GM23338 (cell line): ENCODE results near the gene BACE2. TPM values are rescaled to one million over a fixed set of nuclear protein-coding genes. Genes with fewer than 3 reads are reported as not detected.

Experiments
- ATAC-seq: fragments of 200-7000 bp; cut with Tn5 transposase; 3 replicates; pipeline ENCODE4 v1.9.1; 2020
- DNase-seq: peaks from one replicate; pipeline ENCODE4 v3.0.0-alpha.2; 2015; ENCODE audit warnings: low spot score
- H2AFZ ChIP-seq: fragments of 200-600 bp; sonication (generic); 2 replicates; pipeline ENCODE4 v1.8.0; 2016; ENCODE audit warnings: antibody characterized with exemption, mild to moderate bottlenecking, moderate library complexity
- H3F3A ChIP-seq: fragments of 200-600 bp; sonication (generic); replicated peaks from 2 replicates; pipeline ENCODE4 v1.8.0; 2017; ENCODE audit warnings: antibody characterized with exemption, mixed run types, low read depth
- H3K27ac ChIP-seq: fragments of 200-600 bp; sonication (generic); 2 replicates; pipeline ENCODE4 v1.6.1; 2016; ENCODE audit warnings: low read depth
- H3K27me3 ChIP-seq: fragments of 200-600 bp; sonication (generic); 2 replicates; pipeline ENCODE4 v1.8.0; 2016; ENCODE audit warnings: mild to moderate bottlenecking, mixed run types, moderate library complexity; ENCODE audit not compliant: insufficient read depth
- H3K36me3 ChIP-seq: fragments of 200-600 bp; sonication (generic); 2 replicates; pipeline ENCODE4 v1.8.0; 2016; ENCODE audit warnings: mild to moderate bottlenecking; ENCODE audit not compliant: insufficient read depth
- H3K4me1 ChIP-seq: fragments of 200-600 bp; sonication (generic); 2 replicates; pipeline ENCODE4 v1.8.0; 2016; ENCODE audit warnings: mild to moderate bottlenecking, moderate library complexity; ENCODE audit not compliant: insufficient read depth
- H3K4me2 ChIP-seq: fragments of 200-600 bp; sonication (generic); 2 replicates; pipeline ENCODE4 v1.7.1; 2017; ENCODE audit warnings: mixed run types
- H3K4me3 ChIP-seq: fragments of 200-600 bp; sonication (generic); 2 replicates; pipeline ENCODE4 v1.6.1; 2016; ENCODE audit warnings: mixed run types
- H3K79me2 ChIP-seq: fragments of 200-600 bp; sonication (generic); replicated peaks from 2 replicates; pipeline ENCODE4 v1.8.0; 2017; ENCODE audit warnings: mild to moderate bottlenecking; ENCODE audit not compliant: insufficient read depth
- H3K9me2 ChIP-seq: fragments of 200-600 bp; sonication (generic); 2 replicates; pipeline ENCODE4 v1.8.0; 2017; ENCODE audit not compliant: insufficient read depth
- H4K20me1 ChIP-seq: fragments of 200-600 bp; sonication (generic); replicated peaks from 2 replicates; pipeline ENCODE4 v1.8.0; 2017; ENCODE audit warnings: mild to moderate bottlenecking; ENCODE audit not compliant: insufficient read depth
- H3K27ac Mint-ChIP-seq: 2 replicates; pipeline ENCODE4 v1.8.0; 2020; ENCODE audit warnings: inconsistent platforms, mild to moderate bottlenecking, moderate library complexity, mixed read lengths
- H3K27me3 Mint-ChIP-seq: 3 replicates; pipeline ENCODE4 v1.8.0; 2022; ENCODE audit warnings: low read depth, mild to moderate bottlenecking, moderate library complexity, mixed read lengths, inconsistent platforms; ENCODE audit not compliant: insufficient read depth, poor library complexity
- H3K36me3 Mint-ChIP-seq: 3 replicates; pipeline ENCODE4 v1.8.0; 2021; ENCODE audit warnings: low read depth, mild to moderate bottlenecking, inconsistent platforms, moderate library complexity, mixed read lengths
- H3K4me1 Mint-ChIP-seq: 3 replicates; pipeline ENCODE4 v1.8.0; 2020; ENCODE audit warnings: mild to moderate bottlenecking, inconsistent platforms, mixed read lengths
- H3K4me3 Mint-ChIP-seq: 3 replicates; pipeline ENCODE4 v1.8.0; 2021; ENCODE audit warnings: moderate library complexity, mild to moderate bottlenecking, inconsistent platforms, mixed read lengths
- H3K9me3 Mint-ChIP-seq: 3 replicates; pipeline ENCODE4 v1.8.0; 2020; ENCODE audit warnings: moderate library complexity, mild to moderate bottlenecking, inconsistent platforms, mixed read lengths
- CREB1 ChIP-seq: fragments of 250-450 bp; sonication (Bioruptor Pico); IDR thresholded peaks from 2 replicates; pipeline ENCODE4 v1.5.0; 2020; ENCODE audit warnings: low read depth, mild to moderate bottlenecking, moderate library complexity
- EZH2 ChIP-seq: fragments of 200-600 bp; sonication (generic); IDR thresholded peaks from one replicate; pipeline ENCODE4 v1.8.0; 2017; ENCODE audit warnings: antibody characterized with exemption, mild to moderate bottlenecking, low read depth; ENCODE audit not compliant: unreplicated experiment
- POLR2AphosphoS5 ChIP-seq: IDR thresholded peaks from 2 replicates; pipeline ENCODE4 v1.6.1; 2016; ENCODE audit warnings: antibody characterized with exemption, low read depth
- ZNF331 ChIP-seq: fragments of 250-450 bp; sonication (Bioruptor Pico); IDR thresholded peaks from 2 replicates; pipeline ENCODE4 v1.5.0; 2020; ENCODE audit warnings: low read depth, mild to moderate bottlenecking, moderate library complexity
- polyA plus RNA-seq: library from polyadenylated mRNA; unstranded; fragments of >200 nt; fragmentation: Nextera tagmentation; extraction: Ambion mirVana; gene quantifications from 2 replicates; pipeline ENCODE4 v1.2.1, GENCODE V29; 2016
- total RNA-seq: library from RNA; depleted of rRNA; stranded (reverse); fragments of >200 nt; shearing (Covaris generic); gene quantifications from 2 replicates; pipeline ENCODE4 v1.2.3, GENCODE V29; 2014
- TF ChIP-seq, protein P1 (sequence below): fragments of 250-450 bp; sonication (Bioruptor Pico); IDR thresholded peaks from 2 replicates; pipeline ENCODE4 v1.5.0; 2020; ENCODE audit warnings: mild to moderate bottlenecking, moderate library complexity

Gene BACE2
- total and polyA plus RNA-seq, 2 experiments from 2014 or later: 3.5 to 6.8 TPM

DNA sequence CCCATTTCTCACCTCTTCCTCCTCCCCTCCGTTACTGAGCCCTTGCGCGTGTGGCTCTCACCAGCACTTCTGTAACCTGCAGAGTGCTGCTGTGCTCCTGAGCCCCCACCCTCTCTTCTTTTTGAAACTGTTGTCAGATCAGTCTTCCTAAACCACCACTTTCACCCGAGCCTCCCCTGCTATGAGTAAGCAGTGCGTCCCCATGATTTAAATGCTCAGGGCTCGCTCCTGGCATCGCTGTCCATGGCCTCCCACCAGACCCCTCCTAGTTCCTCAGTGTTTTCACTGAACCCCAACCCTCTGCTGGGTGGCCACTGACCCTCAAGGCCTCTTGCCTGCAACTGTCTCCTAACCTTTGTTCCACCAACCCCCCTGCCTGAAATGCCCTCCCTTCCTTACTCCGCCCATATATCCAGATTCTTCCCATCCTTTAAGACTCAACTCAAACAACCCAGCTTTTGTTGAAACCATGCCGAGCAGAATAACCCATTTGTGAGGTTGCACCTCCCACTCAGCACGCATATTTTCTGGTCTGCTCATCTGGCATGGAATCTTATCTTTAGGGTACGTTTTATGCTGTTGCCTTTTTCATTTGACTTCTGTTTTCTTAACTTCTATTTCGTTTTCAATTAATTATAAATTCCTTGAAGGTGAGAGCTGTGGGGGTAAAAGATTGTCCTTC is 84.1 kb downstream of the BACE2 start:
- DNase-seq: no peak
- Histone ChIP-seq H3K4me1 (no peaks in the 10 kb centered on the region), H2AFZ (no peak overlapping the region), H3K79me2 (no peaks in the 10 kb centered on the region), H3K27me3 (no peaks in the 10 kb centered on the region), H3K9me2 (no peaks in the 10 kb centered on the region), H3K4me2 (no peak overlapping the region), H4K20me1 (no peaks in the 10 kb centered on the region), H3K36me3 (no peaks in the 10 kb centered on the region), H3F3A (no peaks in the 10 kb centered on the region), H3K4me3 (no peak overlapping the region), H3K27ac (no peak overlapping the region)
- Mint-ChIP-seq H3K4me1 (no peaks in the 10 kb centered on the region; the same call in 2 of the 3 replicates), H3K36me3 (peaks cover 47% of the 10 kb centered on the region), H3K9me3 (peaks cover 21% of the 10 kb centered on the region), H3K27me3 (peaks cover under 1% of the 10 kb centered on the region), H3K27ac (peak overlapping the region; percentile 63), H3K4me3 (no peak overlapping the region)
- ATAC-seq: no peak
- no peak for TF ChIP-seq CREB1
- TF ChIP-seq ZNF331 (CRISPR knock-in tag): no peak
- TF ChIP-seq, protein P1, sequence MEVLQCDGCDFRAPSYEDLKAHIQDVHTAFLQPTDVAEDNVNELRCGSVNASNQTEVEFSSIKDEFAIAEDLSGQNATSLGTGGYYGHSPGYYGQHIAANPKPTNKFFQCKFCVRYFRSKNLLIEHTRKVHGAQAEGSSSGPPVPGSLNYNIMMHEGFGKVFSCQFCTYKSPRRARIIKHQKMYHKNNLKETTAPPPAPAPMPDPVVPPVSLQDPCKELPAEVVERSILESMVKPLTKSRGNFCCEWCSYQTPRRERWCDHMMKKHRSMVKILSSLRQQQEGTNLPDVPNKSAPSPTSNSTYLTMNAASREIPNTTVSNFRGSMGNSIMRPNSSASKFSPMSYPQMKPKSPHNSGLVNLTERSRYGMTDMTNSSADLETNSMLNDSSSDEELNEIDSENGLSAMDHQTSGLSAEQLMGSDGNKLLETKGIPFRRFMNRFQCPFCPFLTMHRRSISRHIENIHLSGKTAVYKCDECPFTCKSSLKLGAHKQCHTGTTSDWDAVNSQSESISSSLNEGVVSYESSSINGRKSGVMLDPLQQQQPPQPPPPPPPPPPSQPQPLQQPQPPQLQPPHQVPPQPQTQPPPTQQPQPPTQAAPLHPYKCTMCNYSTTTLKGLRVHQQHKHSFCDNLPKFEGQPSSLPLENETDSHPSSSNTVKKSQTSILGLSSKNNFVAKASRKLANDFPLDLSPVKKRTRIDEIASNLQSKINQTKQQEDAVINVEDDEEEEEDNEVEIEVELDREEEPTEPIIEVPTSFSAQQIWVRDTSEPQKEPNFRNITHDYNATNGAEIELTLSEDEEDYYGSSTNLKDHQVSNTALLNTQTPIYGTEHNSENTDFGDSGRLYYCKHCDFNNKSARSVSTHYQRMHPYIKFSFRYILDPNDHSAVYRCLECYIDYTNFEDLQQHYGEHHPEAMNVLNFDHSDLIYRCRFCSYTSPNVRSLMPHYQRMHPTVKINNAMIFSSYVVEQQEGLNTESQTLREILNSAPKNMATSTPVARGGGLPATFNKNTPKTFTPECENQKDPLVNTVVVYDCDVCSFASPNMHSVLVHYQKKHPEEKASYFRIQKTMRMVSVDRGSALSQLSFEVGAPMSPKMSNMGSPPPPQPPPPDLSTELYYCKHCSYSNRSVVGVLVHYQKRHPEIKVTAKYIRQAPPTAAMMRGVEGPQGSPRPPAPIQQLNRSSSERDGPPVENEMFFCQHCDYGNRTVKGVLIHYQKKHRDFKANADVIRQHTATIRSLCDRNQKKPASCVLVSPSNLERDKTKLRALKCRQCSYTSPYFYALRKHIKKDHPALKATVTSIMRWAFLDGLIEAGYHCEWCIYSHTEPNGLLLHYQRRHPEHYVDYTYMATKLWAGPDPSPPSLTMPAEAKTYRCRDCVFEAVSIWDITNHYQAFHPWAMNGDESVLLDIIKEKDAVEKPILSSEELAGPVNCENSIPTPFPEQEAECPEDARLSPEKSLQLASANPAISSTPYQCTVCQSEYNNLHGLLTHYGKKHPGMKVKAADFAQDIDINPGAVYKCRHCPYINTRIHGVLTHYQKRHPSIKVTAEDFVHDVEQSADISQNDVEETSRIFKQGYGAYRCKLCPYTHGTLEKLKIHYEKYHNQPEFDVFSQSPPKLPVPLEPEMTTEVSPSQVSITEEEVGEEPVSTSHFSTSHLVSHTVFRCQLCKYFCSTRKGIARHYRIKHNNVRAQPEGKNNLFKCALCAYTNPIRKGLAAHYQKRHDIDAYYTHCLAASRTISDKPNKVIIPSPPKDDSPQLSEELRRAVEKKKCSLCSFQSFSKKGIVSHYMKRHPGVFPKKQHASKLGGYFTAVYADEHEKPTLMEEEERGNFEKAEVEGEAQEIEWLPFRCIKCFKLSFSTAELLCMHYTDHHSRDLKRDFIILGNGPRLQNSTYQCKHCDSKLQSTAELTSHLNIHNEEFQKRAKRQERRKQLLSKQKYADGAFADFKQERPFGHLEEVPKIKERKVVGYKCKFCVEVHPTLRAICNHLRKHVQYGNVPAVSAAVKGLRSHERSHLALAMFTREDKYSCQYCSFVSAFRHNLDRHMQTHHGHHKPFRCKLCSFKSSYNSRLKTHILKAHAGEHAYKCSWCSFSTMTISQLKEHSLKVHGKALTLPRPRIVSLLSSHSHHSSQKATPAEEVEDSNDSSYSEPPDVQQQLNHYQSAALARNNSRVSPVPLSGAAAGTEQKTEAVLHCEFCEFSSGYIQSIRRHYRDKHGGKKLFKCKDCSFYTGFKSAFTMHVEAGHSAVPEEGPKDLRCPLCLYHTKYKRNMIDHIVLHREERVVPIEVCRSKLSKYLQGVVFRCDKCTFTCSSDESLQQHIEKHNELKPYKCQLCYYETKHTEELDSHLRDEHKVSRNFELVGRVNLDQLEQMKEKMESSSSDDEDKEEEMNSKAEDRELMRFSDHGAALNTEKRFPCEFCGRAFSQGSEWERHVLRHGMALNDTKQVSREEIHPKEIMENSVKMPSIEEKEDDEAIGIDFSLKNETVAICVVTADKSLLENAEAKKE (CRISPR knock-in tag): no peak
- TF ChIP-seq POLR2AphosphoS5: no peak
- no peak for TF ChIP-seq EZH2
